Measurements from ENCODE around the gene DSCAML1.

DNA sequence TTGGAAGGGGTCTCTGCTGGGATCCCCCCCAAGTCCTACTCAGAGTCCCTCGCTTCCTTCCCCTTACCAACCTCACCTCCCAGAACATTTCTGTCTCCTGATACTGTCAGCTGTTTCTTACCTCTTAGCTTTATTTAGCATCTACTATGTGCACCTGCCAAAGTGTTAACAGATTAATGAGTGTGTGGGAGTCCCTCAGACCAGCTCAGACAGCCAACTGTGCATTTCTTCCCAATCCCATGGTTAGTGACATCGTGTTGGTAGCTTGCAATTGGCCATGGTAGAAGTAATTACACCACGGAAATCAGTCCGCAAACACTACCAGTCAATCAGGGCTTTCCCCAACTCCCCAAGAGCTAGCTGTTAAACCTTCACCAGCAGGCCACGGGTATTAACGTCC is 150.6 kb downstream of the DSCAML1 start:
- TF ChIP-seq, protein P1, sequence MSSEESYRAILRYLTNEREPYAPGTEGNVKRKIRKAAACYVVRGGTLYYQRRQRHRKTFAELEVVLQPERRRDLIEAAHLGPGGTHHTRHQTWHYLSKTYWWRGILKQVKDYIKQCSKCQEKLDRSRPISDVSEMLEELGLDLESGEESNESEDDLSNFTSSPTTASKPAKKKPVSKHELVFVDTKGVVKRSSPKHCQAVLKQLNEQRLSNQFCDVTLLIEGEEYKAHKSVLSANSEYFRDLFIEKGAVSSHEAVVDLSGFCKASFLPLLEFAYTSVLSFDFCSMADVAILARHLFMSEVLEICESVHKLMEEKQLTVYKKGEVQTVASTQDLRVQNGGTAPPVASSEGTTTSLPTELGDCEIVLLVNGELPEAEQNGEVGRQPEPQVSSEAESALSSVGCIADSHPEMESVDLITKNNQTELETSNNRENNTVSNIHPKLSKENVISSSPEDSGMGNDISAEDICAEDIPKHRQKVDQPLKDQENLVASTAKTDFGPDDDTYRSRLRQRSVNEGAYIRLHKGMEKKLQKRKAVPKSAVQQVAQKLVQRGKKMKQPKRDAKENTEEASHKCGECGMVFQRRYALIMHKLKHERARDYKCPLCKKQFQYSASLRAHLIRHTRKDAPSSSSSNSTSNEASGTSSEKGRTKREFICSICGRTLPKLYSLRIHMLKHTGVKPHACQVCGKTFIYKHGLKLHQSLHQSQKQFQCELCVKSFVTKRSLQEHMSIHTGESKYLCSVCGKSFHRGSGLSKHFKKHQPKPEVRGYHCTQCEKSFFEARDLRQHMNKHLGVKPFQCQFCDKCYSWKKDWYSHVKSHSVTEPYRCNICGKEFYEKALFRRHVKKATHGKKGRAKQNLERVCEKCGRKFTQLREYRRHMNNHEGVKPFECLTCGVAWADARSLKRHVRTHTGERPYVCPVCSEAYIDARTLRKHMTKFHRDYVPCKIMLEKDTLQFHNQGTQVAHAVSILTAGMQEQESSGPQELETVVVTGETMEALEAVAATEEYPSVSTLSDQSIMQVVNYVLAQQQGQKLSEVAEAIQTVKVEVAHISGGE (CRISPR knock-in tag; IDR thresholded peaks at IDR 0.05) = no peak
- TF ChIP-seq ZNF274 (IDR thresholded peaks at IDR 0.05; ENCODE audit: insufficient read depth, insufficient read length) = no peak
- no peak for TF ChIP-seq RAD21 (IDR thresholded peaks at IDR 0.05; ENCODE audit: insufficient read depth, low read depth, low read length)
- TF ChIP-seq, protein P2, sequence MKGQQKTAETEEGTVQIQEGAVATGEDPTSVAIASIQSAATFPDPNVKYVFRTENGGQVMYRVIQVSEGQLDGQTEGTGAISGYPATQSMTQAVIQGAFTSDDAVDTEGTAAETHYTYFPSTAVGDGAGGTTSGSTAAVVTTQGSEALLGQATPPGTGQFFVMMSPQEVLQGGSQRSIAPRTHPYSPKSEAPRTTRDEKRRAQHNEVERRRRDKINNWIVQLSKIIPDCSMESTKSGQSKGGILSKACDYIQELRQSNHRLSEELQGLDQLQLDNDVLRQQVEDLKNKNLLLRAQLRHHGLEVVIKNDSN (IDR thresholded peaks at IDR 0.05; ENCODE audit: borderline replicate concordance, extremely low read length, insufficient read depth, low read depth, low read length) = no peak
- TF ChIP-seq, protein P3, sequence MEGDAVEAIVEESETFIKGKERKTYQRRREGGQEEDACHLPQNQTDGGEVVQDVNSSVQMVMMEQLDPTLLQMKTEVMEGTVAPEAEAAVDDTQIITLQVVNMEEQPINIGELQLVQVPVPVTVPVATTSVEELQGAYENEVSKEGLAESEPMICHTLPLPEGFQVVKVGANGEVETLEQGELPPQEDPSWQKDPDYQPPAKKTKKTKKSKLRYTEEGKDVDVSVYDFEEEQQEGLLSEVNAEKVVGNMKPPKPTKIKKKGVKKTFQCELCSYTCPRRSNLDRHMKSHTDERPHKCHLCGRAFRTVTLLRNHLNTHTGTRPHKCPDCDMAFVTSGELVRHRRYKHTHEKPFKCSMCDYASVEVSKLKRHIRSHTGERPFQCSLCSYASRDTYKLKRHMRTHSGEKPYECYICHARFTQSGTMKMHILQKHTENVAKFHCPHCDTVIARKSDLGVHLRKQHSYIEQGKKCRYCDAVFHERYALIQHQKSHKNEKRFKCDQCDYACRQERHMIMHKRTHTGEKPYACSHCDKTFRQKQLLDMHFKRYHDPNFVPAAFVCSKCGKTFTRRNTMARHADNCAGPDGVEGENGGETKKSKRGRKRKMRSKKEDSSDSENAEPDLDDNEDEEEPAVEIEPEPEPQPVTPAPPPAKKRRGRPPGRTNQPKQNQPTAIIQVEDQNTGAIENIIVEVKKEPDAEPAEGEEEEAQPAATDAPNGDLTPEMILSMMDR (IDR thresholded peaks at IDR 0.05 in 2 of 3, conservative IDR thresholded peaks at IDR 0.05 in 1 of 3; ENCODE audit: control insufficient read depth in 2 of 3, extremely low read depth in 1 of 3, insufficient read depth in 1 of 3, low read depth in 3 of 3, low read length in 3 of 3) = no peak
- TF ChIP-seq, protein P4, sequence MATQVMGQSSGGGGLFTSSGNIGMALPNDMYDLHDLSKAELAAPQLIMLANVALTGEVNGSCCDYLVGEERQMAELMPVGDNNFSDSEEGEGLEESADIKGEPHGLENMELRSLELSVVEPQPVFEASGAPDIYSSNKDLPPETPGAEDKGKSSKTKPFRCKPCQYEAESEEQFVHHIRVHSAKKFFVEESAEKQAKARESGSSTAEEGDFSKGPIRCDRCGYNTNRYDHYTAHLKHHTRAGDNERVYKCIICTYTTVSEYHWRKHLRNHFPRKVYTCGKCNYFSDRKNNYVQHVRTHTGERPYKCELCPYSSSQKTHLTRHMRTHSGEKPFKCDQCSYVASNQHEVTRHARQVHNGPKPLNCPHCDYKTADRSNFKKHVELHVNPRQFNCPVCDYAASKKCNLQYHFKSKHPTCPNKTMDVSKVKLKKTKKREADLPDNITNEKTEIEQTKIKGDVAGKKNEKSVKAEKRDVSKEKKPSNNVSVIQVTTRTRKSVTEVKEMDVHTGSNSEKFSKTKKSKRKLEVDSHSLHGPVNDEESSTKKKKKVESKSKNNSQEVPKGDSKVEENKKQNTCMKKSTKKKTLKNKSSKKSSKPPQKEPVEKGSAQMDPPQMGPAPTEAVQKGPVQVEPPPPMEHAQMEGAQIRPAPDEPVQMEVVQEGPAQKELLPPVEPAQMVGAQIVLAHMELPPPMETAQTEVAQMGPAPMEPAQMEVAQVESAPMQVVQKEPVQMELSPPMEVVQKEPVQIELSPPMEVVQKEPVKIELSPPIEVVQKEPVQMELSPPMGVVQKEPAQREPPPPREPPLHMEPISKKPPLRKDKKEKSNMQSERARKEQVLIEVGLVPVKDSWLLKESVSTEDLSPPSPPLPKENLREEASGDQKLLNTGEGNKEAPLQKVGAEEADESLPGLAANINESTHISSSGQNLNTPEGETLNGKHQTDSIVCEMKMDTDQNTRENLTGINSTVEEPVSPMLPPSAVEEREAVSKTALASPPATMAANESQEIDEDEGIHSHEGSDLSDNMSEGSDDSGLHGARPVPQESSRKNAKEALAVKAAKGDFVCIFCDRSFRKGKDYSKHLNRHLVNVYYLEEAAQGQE (IDR thresholded peaks at IDR 0.05; ENCODE audit: low read depth, low read length) = no peak
- TF ChIP-seq RFX5 (IDR thresholded peaks at IDR 0.05; ENCODE audit: low read depth, low read length) = no peak
- no peak for TF ChIP-seq EP300 (IDR thresholded peaks at IDR 0.05; ENCODE audit: borderline replicate concordance in 1 of 2, control insufficient read depth in 1 of 2, low read depth in 2 of 2, low read length in 2 of 2)
- no peak for TF ChIP-seq SMC3 (IDR thresholded peaks at IDR 0.05; ENCODE audit: borderline replicate concordance, low read length)
- TF ChIP-seq, protein P5, sequence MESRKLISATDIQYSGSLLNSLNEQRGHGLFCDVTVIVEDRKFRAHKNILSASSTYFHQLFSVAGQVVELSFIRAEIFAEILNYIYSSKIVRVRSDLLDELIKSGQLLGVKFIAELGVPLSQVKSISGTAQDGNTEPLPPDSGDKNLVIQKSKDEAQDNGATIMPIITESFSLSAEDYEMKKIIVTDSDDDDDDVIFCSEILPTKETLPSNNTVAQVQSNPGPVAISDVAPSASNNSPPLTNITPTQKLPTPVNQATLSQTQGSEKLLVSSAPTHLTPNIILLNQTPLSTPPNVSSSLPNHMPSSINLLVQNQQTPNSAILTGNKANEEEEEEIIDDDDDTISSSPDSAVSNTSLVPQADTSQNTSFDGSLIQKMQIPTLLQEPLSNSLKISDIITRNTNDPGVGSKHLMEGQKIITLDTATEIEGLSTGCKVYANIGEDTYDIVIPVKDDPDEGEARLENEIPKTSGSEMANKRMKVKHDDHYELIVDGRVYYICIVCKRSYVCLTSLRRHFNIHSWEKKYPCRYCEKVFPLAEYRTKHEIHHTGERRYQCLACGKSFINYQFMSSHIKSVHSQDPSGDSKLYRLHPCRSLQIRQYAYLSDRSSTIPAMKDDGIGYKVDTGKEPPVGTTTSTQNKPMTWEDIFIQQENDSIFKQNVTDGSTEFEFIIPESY (IDR thresholded peaks at IDR 0.05) = no peak
- TF ChIP-seq, protein P6, sequence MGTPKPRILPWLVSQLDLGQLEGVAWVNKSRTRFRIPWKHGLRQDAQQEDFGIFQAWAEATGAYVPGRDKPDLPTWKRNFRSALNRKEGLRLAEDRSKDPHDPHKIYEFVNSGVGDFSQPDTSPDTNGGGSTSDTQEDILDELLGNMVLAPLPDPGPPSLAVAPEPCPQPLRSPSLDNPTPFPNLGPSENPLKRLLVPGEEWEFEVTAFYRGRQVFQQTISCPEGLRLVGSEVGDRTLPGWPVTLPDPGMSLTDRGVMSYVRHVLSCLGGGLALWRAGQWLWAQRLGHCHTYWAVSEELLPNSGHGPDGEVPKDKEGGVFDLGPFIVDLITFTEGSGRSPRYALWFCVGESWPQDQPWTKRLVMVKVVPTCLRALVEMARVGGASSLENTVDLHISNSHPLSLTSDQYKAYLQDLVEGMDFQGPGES (IDR thresholded peaks at IDR 0.05) = no peak

Data from GM12878 (cell line).